Fibroblast of lung (primary cell): ENCODE measurements around the gene PDXDC1. TPM values are rescaled to one million over a fixed set of nuclear protein-coding genes. Genes with fewer than 3 reads are reported as not detected.
"Not testable (repeated sequence)": the region's sequence is repeated elsewhere in the genome, so short reads cannot be mapped to it uniquely, and the experiment has no call there.

ENCODE experiments used
- DNase-seq, 2 donors: peaks; one replicate each; pipeline versions ENCODE4 v3.0.0 to v3.0.0-alpha.2; 2010; ENCODE audit warnings: low read depth in 2 of 2
- H2AFZ ChIP-seq: 2 replicates; pipeline ENCODE4 v1.5.1; 2012; ENCODE audit warnings: low read length, control low read depth, inconsistent platforms
- H3K27ac ChIP-seq: 2 replicates; pipeline ENCODE4 v1.5.1; 2011; ENCODE audit warnings: low read length, control low read depth; ENCODE audit not compliant: insufficient read depth
- H3K27me3 ChIP-seq: 2 replicates; pipeline ENCODE4 v1.5.1; 2011; ENCODE audit warnings: mild to moderate bottlenecking, low read length; ENCODE audit not compliant: control insufficient read depth, insufficient read depth
- H3K36me3 ChIP-seq: 2 replicates; pipeline ENCODE4 v1.5.1; 2011; ENCODE audit warnings: low read length; ENCODE audit not compliant: control insufficient read depth, insufficient read depth
- H3K4me1 ChIP-seq: 2 replicates; pipeline ENCODE4 v1.5.1; 2011; ENCODE audit warnings: low read length; ENCODE audit not compliant: control insufficient read depth, insufficient read depth; ENCODE audit errors: extremely low read depth
- H3K4me2 ChIP-seq: 2 replicates; pipeline ENCODE4 v1.5.1; 2011; ENCODE audit warnings: low read length, control low read depth; ENCODE audit not compliant: insufficient read depth; ENCODE audit errors: extremely low read depth
- H3K4me3 ChIP-seq, 4 experiments: fragments of 200-600 bp in 1 of 4; sonication (generic) in 1 of 4; replicated peaks in 1 of 4; 2 replicates each; pipeline ENCODE4 v1.5.1; 2011 to 2016; ENCODE audit warnings: low read length in 4 of 4, low read depth in 3 of 4, mild to moderate bottlenecking in 3 of 4, control low read depth in 2 of 4, inconsistent platforms in 1 of 4, mixed read lengths in 1 of 4; ENCODE audit not compliant: insufficient read depth in 1 of 4; ENCODE audit errors: control extremely low read depth in 1 of 4
- H3K79me2 ChIP-seq: 2 replicates; pipeline ENCODE4 v1.5.1; 2012; ENCODE audit warnings: mild to moderate bottlenecking, low read length, inconsistent platforms; ENCODE audit not compliant: control insufficient read depth, insufficient read depth
- H3K9ac ChIP-seq: 2 replicates; pipeline ENCODE4 v1.5.1; 2011; ENCODE audit warnings: mild to moderate bottlenecking, low read length, control low read depth; ENCODE audit not compliant: insufficient read depth
- H3K9me3 ChIP-seq: 2 replicates; pipeline ENCODE4 v1.5.1; 2012; ENCODE audit warnings: low read depth, low read length; ENCODE audit not compliant: control insufficient read depth, insufficient read depth
- H4K20me1 ChIP-seq: 2 replicates; pipeline ENCODE4 v1.5.1; 2011; ENCODE audit warnings: low read length; ENCODE audit not compliant: control insufficient read depth, insufficient read depth; ENCODE audit errors: extremely low read depth
- polyA plus RNA-seq, 2 donors: library from polyadenylated mRNA; depleted of rRNA in 1 of 2; stranded (reverse) in 1 of 2; unstranded in 1 of 2; fragments of >200 nt; gene quantifications; 2 replicates each; pipeline ENCODE4 v1.2.1, GENCODE V29; 2011 to 2012; ENCODE audit warnings: missing spikeins in 1 of 2
- total RNA-seq: library from RNA; depleted of rRNA; stranded (reverse); fragments of >200 nt; gene quantifications from 2 replicates; pipeline ENCODE4 v1.2.1, GENCODE V29; 2014

Gene PDXDC1
- total and polyA plus RNA-seq, 2 donors (not counting 1 experiment from before 2014, with no cell fraction given) = 68.4 to 92.9 TPM

DNA sequence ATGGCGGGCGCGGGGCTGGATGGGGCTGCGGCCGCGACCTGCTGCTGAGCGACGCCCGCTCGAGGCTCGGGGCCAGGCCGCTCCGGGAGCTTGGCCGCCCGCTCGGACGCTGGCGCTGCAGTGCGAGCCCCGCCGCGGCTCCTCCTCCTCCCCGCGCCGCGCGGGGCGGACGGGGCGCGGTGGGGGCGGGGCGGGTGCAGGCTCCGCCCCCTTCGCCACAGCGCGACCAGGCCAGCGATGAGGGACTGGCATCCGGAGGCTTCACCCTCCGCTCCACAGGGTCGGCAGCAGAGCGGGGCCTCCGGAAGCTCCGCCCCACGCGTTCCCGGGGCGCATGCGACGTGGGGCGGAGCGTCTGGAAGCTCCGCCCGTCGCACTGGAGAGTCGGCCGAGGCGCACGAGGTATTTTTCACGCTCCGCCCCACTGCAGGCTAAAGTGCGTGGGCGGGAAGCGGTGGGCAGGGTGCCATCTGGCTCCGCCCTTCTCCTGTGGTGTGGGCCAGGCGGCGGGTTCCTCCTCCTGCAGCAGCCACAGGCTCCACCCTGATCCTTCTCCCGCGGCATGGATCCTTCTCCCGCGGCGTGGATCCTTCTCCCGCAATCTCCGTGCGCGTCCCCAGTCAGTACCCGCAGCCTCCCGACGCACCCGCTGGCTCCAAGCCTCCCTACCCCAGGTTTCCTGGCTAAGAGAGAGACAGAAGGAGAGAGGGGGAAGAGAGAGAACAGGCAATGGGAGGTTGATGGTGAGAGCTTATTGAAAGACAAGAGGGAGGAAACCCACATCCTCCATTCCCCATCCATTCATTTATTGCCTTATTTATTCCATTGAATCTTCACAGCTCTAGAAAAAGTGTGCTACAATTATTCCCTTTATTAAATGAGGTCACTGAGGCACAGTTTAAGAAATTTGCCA, 180.1 kb downstream of the PDXDC1 start:
- not testable (repeated sequence) for H3K36me3 ChIP-seq, H4K20me1 ChIP-seq, H3K27ac ChIP-seq, H3K4me1 ChIP-seq, H3K9me3 ChIP-seq, H3K27me3 ChIP-seq, H3K79me2 ChIP-seq
- Histone ChIP-seq H2AFZ (peak overlapping the region; percentile 49), H3K4me3 (peak overlapping the region in 3 of 4 experiments; percentile 29 to 49 (median 40)), H3K9ac (peak overlapping the region; percentile 55), H3K4me2 (peak overlapping the region; percentile 51)
- DNase-seq = peak; percentile 87 to 94

DNA sequence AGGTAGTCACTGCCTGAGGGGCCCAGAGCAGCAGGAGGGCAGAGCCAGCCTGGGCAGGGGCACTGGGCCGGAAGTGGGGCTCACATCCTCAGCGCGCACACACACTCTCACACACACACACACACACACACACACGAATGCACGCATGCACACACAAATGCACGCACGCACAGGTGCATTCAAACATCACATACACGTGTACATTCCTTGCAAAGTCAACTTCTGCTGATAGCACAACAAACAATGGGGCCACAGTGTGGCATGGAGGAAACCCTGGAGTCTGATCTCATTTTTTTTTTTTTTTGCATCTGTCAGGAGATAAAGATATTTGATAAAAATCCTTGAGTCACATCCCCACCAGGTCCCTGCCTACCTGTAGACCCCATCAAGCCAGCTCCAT, 182.8 kb downstream of the PDXDC1 start:
- H3K9ac ChIP-seq, H2AFZ ChIP-seq, H3K4me1 ChIP-seq, H4K20me1 ChIP-seq, H3K4me2 ChIP-seq, H3K27me3 ChIP-seq, H3K27ac ChIP-seq, H3K79me2 ChIP-seq, H3K36me3 ChIP-seq, H3K9me3 ChIP-seq, H3K4me3 ChIP-seq, DNase-seq: not testable (repeated sequence)

DNA sequence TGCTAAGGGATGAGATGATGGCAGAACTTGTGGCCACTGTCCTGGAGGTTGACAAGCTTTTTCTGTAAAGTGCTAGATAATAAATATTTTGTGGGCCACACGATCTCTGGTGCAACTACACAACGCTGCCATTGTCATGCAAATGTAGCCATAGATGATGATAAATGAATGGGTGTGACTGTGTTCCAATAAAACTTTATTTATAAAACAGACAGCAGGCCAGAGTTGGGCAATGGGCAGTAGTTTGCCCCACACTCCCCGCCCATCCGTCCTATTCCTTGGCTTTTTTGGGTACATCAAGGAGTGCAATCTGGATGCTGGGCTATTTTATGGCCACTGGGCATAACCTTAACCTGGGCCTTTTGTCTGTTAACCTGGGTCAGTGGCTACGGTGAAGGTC, 184.8 kb downstream of the PDXDC1 start:
- not testable (repeated sequence) for H2AFZ ChIP-seq, H3K4me2 ChIP-seq, H3K9me3 ChIP-seq, H3K4me1 ChIP-seq, H3K27ac ChIP-seq, H3K4me3 ChIP-seq, H3K9ac ChIP-seq, H3K79me2 ChIP-seq, H3K36me3 ChIP-seq, H4K20me1 ChIP-seq, DNase-seq, H3K27me3 ChIP-seq

DNA sequence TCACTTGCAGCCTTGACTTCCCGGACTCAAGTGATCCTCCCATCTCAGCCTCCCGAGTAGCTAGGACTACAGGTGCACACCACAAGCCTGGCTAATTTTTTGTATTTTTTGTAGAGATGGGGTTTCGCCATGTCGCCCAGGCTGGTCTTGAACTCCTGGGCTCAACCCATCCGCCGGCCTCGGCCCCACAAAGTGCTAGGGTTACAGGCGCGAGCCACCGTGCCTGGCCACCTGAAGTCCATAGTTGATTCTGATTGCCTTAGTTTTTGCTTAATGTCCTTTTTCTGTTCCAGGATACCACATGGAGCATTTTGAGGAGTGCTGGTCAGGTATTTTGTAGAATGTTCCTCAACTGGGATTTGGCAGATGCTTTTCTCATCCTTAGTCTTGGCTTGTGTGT, 185.7 kb downstream of the PDXDC1 start:
- H3K79me2 ChIP-seq, H2AFZ ChIP-seq, H3K36me3 ChIP-seq, DNase-seq, H3K4me2 ChIP-seq, H3K4me1 ChIP-seq, H3K27ac ChIP-seq, H3K4me3 ChIP-seq, H3K9ac ChIP-seq, H3K27me3 ChIP-seq, H4K20me1 ChIP-seq, H3K9me3 ChIP-seq: not testable (repeated sequence)

DNA sequence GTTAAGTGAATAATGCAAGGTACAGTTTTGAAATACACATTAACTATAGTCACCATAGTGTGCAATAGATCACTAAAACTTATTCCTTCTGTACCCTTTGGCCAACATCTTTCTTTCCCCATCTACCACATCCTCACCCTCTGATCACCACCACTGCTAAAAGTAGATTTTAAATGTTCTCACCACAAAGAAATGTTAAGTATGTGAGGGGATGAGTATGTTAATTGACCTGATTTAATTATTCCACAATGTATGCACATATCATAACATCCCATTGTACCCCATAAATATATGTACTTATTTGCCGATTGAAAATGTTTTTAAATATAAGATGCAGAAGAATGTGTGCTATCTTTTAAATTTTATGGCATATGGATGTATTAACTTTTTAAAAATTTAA, 188.2 kb downstream of the PDXDC1 start:
- DNase-seq, H3K4me2 ChIP-seq, H3K4me3 ChIP-seq, H3K79me2 ChIP-seq, H2AFZ ChIP-seq, H3K27me3 ChIP-seq, H3K4me1 ChIP-seq, H3K9ac ChIP-seq, H3K9me3 ChIP-seq, H3K36me3 ChIP-seq, H4K20me1 ChIP-seq, H3K27ac ChIP-seq: not testable (repeated sequence)

DNA sequence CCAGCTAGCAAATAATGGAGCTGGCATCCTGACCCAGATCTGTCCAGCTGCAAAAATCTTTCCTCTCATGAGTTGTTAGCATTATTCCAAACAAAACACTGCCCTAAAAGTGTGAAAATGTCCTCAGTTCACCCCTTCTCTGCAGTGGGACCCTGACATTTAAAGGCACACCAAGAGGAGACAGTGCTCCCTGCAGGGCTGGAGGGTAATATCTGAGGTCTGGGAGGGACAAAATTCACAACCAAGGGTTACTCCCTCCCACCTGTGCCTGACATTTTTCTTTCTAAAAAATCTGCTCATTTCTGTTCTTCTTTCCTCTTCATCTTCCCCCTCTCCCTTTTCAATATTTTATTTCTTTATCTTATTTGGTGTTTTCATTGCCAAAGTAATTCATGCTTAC, 191.4 kb downstream of the PDXDC1 start:
- H4K20me1 ChIP-seq, H3K4me3 ChIP-seq, H3K27ac ChIP-seq, H3K4me2 ChIP-seq, H2AFZ ChIP-seq, H3K4me1 ChIP-seq, H3K27me3 ChIP-seq, H3K36me3 ChIP-seq, H3K9me3 ChIP-seq, H3K79me2 ChIP-seq, DNase-seq, H3K9ac ChIP-seq: not testable (repeated sequence)

DNA sequence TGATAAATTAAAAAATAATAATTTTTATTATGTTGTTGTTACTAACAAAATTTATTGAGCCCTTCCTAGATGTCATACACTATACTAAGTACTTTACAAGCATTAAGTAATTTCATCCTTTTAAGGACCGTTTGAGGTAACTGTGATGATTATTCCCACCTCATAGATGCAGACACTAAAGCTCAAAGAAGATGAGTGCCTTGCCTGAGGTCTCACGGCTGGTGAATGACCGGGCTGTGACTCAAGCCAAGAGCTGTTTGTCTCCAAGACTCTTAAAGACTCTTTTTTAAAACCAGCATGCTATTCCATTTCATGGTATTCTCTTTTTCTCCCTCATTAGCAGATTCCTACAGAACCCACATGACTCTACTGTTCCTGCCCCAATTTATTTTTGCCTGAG, 193.5 kb downstream of the PDXDC1 start:
- H4K20me1 ChIP-seq, H3K9ac ChIP-seq, H3K27me3 ChIP-seq, H3K27ac ChIP-seq, DNase-seq, H2AFZ ChIP-seq, H3K4me3 ChIP-seq, H3K79me2 ChIP-seq, H3K4me1 ChIP-seq, H3K4me2 ChIP-seq, H3K9me3 ChIP-seq, H3K36me3 ChIP-seq: not testable (repeated sequence)
